GM19035 (cell line): Measurements from ENCODE around the gene SERPINI1.
A peak's percentile ranks its signal among the peaks of the same experiment; 100 is the strongest.
"Not testable (repeated sequence)": the region's sequence is repeated elsewhere in the genome, so short reads cannot be mapped to it uniquely, and the experiment has no call there.

ENCODE experiments used
- ATAC-seq: cut with Tn5 transposase; IDR thresholded peaks from one replicate; pipeline ENCODE4 v1.9.1; 2021; ENCODE audit not compliant: unreplicated experiment

Gene SERPINI1

DNA sequence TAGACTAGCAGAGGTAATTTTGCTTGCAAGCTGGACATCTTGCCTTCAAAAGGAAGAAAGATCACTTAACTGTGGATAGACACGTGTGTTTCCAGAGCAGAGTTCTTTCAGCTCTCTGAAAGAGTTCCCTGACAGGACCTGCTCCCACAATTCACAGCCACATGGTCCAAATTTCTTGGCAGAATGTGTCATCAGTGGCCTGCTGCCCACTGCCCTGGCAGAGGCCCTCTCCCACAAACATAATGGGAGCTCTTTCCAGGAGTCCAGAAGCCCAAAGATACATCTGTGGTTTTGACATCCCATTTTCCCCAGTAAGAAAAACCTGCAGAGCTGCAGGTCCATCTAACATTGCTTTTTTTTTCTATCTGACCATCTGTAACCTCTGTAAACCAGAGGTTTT lies 48.3 kb downstream of the SERPINI1 start:
- no peak for ATAC-seq

DNA sequence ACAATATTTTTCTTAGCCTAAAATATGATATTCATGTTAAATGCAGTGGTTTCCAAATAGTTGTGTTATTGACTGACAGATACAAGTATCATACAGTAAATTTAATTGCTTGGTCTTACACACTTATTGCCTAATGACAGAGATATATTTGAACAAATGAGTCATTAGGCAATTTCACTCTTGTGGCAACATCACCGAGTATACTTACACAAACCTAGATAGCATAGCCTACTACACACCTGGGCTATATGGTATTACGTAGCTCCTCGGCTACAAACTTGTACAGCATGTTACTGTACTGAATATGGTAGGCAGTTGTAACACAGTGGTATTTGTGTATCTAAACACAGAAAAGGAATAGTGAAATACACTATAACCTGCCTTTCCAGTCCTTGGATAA lies 50.3 kb downstream of the SERPINI1 start:
- ATAC-seq: no peak

DNA sequence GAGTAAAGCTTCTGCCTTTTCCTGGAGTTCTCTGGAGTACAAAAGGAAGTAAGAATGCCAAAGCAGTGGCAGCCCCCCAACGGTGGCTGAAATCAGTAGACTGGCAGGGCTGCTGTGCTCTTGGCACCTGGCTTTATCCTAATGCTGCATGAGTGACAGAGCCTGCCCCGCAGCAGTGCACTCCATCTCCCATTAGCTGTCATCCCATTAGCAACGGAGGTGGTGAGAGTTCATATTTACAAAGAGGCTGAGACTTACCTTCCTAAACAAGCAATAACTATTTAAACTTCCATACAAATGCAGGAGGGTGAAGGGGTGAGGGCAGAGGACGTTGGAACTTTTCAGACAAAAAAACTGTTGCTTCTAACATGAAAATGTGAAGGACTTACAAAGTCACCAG lies 51.9 kb downstream of the SERPINI1 start:
- no peak for ATAC-seq

DNA sequence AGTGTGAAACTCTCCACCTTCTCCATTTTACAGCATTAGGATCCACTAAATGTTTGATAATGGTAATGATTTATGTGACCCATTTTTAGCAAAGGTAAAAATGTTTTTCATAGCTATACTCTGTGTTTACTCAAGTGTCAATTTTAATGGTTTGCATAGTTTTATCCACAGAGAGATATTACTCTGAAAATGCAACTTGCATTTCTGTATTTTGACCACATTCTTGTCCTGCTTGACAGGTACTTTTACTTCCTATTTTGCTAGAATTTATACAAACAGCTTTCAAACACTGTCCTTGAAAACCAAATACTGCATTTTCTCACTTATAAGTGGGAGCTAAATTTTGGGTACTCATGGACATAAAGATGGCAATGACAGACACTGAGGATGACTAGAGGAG lies 62.9 kb downstream of the SERPINI1 start:
- ATAC-seq: peak; percentile 82

DNA sequence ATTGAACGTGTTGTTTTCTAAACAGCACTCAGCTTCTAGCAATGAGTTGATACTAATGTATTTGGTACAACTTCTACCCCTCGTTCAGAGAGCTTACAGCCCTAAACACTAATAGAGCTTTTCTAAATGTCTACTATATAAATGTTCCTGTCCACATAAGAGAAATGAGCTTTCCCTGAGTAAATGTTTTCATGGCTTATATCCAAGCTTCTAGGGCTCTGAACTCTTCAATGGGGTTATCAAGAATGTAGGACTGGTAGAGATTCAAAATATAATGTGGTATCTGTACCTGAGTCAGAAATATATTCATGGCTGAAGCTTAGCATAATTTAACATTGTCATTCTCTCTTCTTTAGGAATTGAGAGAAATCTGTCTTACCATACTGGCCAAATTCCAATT lies 73.4 kb downstream of the SERPINI1 start:
- no peak for ATAC-seq

DNA sequence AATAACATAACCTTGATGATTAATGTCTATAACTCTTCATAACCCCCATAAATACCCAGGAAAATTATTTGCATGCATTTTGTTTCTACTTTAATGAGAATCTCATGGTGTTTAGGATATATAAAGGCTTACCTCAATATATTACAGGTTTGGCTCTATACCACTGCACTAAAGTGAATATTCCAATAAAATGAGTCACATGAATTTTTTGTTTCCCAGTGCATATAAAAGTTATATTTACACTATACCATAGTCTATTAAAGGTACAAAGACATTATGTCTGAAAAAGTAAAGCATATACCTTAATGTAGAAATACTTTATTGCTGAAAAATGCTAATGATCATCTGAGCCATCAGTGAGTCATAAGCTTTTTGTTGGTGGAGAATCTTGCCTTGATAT lies 74.7 kb downstream of the SERPINI1 start:
- no peak for ATAC-seq

DNA sequence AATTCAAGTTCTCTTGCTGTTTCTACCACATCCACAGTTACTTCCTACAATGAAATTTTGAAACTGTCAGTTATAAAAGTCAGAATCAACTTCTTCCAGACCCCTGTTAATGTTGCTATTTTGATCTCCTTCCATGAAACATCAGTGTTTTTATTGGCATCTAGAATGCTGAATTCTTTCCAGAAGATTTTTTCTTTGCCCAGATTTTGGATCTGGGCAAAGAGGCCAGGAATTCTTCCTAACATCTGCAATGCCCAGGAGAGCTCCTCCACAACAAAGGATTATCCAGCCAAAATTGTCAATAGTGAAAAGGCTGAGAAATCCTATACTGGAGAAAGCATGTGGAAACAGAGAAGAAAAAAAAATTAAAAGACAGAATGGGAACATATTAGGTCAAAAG lies 75.5 kb downstream of the SERPINI1 start:
- ATAC-seq: no peak

DNA sequence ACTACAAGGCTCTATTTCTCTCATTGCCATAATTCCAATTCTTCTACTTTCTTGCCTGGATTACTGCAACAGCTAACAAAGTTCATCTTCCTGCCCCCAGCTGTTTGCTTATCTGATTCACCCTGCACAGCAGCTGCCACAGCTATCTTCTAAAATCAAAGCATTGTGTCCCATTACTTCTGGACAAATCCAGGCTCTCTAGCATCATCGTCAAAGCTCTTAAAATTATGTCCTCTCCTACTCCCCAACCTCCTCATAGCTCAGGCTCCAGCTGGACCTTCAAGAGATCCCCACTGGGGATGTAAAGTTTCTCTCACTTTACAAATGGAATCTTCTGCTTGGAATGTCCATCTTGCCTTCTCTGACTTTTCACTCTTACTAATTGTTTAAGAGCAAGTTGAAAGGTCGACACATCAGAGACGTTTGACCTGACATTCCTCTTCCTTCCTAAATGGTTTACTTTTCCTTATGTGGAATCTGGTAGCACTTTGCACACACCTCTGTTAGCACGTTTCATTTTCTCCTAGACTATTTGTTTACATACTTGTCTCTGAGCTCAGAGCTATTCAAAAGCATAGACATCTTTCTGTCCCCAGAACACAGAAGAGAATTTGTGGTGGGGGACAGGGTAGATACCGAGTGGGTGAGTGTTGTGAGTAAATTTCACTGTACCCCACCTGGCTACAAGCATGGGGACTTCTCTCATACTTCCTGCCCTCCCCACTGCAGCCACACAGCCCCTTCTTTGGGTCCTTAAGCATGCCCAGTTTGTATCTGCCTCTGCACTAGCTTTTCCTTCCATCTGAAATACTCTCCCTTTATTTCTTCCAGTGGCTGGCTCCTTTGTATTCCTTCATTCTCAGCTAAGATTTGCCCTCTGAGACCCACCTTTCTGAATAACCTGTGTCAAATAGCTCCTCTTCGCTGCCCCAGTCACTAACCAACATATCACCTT lies 77.9 kb downstream of the SERPINI1 start:
- no peak for ATAC-seq

DNA sequence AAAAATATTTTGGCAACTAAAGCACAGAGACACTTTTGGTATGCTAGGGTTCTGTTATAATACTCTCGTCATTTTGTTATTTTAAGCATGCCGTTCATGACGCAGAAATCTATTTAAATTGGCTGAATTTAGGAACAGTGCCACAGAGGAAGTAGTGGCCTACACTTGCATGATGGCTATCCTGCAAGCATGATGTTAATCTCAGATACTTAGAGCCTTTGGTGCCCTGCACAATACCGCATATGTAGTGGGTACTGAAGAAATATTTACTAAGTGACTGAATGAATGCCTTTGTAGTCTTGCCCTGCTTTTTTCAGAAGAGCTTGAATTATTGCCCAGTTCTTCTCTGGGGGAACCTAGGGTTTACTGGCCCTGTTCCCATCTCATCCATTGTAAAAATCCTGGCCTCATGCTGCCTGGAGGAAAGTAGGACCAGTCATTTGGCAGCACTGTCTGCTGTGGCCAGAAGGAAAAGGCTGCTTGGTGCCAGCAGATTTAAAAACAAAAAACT lies 79.0 kb downstream of the SERPINI1 start:
- ATAC-seq: no peak

DNA sequence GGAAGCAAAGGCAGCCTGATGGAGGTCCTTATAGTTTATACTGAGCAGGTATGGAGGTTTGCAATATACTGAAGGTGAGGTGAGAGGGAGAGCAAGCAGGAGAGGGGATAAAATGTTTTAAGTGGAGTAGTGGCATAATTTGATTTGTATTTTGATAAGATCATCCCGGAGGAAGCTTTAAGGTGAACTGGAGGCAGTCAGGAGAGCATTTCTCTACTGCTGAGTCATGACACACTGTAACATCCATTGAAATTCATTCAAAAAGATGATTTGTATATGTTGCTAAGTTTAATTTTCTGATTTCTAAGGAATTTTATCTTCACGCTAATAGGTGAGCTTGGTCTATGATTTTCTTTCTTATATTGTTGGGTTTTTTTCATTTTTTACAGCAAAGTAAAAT lies 81.4 kb downstream of the SERPINI1 start:
- ATAC-seq: no peak

DNA sequence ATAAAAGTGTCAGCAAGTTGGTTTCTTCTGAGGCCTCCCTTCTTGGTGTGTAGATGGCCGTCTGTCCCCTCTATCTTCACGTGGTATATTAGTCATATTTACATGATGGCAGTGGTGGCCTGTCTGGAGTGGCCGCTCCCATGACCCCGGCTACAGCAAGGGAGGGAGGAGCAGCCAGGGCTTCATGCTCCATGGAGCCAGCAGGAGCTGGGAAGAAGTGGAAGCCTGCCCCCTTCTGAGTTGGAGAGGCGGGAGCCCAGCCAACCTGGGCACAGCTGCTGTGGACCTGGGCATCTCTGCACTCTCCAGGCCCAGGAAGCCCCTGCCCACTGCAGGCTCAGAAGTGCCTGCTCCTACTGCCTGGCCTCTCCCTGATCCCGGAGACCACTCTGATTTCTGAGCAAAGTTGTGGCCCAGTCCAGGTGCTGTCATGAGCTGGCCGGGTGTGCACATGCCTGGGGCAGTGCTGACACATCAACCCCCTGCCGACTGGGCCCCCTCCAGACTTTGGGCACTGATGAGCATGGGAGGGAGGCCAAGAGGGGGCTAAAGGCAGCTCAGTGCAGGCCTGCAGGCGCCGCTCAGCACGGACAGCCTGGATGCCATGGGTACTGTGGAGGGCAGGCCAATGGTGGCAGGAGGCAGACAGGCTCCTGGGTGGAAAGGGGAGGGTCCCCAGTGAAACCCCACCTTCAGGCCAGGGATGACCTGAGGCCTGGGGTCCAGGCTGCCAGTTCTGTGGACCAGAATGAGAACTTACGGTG lies 84.8 kb downstream of the SERPINI1 start:
- ATAC-seq: no peak

DNA sequence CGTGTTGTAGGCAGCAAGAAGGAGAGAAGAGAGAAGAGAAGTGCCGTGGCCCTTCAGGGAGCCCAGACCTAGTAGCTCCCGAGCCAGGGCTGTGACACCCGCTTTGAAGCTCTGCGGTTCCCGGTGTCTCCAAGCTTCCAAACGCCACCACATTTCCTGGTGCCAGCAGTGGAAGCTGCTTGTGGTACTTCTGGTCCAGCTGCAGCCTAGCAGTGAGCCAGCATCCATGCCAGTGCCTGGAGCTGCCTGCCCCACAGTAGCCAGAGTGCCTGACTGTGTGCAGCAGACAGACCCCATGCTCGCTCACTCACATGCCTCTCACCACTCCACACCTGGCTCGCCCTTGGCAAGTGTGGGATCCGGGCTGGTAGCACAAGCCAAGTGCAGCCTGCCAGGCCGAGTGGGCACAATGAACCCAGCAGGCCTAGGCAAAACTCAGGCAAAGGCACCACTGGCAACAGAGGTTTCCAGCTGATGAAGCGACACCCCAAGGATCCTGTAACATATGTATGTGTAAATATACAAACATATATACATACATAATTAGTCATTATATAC lies 85.8 kb downstream of the SERPINI1 start:
- no peak for ATAC-seq

DNA sequence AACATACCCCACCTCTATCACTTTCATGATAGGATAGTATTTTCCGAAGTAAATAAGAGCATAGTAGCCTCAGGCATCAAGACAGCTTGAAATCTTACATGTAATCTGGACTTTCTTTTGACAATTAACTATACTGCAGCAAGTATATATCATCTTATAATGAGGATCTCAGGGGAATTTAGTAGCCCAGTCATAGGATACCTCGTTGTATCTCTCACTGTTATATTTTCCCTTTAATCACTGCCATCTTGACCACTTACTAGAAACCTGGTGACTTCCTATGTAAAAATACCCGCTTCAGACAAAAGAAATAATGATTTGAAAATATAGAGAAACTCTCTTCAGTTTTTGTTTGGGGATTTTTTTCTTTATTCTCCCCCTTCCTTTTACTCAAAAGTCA lies 88.2 kb downstream of the SERPINI1 start:
- ATAC-seq: no peak

DNA sequence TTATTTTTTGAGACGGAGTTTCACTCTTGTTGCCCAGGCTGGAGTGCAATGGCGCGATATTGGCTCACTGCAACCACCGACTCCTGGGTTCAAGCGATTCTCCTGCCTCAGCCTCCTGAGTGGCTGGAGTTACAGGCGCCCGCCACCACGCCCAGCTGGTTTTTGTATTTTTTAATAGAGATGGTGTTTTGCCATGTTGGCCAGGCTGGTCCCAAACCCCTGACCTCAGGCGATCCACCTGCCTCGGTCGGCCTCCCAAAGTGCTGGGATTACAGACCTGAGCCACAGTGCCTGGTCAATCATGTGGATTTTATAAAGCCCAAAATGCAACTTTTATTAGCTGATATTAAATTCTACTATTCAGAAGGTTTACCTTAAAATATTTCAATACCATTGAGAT lies 92.1 kb downstream of the SERPINI1 start:
- ATAC-seq: not testable (repeated sequence)

DNA sequence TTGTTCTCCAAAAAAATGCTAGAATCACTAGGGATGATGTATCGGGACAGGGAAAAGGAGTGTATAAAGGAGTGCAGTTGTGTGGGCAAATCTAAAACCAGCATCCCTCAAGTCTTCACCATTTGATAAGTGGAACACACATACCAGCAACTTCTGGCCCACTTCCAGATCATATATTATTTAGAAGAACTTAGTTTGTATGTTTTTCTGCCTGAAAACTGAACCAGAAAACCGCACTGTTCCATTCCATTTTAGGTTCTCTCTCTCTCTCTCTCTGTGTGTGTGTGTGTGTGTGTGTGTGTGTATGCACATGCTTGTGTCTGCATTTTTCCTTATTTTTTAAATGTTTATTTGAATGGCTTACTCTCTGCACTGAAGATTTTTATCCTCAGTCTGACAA lies 93.5 kb downstream of the SERPINI1 start:
- no peak for ATAC-seq

DNA sequence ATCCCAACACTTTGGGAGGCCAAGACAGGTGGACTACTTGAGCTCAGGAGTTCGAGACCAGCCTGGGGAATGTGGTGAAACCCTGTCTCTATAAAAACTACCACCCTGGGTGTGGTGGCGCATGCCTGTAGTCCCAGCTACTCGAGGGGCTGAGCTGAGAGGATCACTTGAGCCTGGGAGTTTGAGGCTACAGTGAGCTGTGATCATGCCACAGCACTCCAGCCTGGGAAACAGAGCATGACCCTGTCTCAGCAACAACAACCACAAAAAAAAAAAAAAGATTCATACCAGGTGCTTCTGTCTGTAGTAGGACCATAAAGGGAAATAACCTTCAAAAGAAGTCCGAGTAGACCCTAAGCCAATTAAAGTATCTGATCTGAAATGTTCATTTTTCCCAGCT lies 94.5 kb downstream of the SERPINI1 start:
- ATAC-seq: no peak

DNA sequence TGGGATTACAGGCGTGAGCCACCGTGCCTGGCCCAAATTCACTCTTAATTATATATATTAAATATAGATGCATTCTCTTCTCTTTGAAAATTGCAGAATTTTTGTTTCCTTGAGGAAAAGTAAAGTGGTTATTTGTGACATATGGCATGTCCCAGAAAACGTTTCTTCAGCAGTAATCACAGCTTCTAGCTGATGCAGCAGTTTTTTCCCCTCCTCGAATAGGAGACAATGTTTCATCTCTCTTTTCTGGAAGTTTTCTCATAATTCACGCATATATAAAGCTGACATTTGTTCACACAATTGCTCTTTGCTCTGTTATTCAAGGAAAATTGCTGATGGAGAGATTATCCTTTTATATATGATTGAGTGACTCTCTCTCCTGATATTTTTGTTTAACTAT lies 99.8 kb downstream of the SERPINI1 start:
- ATAC-seq: no peak

DNA sequence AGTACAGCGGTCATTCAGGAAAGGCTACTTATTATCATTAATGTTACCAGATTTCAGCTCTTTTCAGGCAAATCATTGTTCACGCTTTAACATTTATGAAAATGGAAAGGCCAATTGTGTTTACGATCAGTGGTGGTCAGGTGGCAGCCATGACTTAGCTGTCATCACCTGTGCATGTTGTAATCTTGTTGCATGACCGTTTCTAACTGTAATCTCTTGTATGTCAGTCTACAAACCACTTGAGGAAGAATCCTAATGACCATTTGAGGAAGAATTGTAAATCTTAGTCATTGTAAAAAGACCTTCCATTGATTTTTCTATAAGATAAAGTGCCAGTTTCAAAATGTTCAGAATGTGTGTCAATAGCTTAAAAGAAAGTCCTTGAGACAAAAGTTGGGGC lies 100.4 kb downstream of the SERPINI1 start:
- ATAC-seq: no peak

DNA sequence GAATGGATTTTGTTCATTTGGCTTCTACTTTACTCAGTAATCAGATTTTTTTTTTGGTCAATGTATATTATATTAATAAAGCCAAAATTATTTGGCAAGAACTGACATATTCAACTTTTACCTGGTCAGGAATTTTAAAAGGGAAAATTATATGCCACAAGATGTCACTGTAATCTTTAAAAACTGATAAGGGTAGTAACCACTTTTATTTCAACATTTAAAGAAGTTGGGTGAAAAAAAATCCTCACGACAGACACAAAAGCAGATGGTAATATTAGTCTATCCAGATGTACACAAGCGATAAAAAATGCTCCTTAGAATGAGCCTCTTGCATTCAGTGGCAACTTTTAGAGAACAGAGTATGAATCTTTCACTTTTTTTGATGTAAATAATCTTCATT lies 101.9 kb downstream of the SERPINI1 start:
- ATAC-seq: no peak

DNA sequence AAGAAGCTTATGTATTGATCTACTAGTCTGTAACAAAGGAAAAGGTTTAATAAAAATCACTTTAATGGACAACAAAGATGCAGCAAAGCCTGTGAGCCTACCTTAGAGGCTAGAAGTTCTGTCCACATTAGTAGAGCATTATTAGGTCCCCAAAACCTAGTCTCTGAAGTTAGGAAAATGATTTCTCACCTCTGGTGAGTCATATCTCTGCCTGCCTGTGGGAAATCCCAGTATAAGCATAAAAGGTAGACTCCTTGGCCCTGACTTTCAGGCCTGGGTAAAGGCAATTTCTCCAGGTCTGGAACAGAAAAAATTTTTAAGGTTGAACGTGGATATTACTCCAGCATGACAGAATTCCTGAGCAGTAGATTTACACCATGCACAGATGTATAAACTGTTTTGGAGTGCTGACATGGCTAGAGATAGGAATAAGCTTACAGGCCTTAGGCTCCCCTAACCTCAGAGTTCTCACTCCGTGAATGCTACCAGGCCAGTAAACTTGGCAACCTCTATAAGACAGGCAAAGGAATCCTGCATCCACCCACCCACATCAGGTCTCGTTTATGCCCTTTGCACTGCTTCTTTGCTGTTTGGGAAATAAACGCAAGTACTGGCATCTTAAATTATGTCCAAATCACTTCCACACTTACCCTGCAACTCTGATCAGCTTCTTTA lies 104.1 kb downstream of the SERPINI1 start:
- no peak for ATAC-seq

DNA sequence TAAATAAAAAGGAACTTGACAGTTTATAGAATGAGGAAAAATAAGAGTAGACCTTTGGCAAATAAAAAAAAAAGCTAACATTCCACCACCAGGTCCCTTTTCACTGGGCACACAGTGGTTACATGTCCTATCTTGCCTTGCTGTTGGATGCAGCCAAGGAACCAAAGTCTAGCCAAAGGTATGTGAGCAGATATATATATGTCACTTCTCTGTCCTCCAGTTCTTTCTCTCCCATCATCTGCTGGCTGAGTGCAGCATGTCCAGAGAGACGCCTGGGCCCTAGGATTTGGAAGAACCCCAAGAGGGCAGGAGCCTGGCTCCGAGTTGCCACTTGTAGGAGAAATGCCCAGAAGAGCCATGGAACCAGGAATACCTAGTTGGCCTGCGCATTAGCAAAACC lies 104.7 kb downstream of the SERPINI1 start:
- no peak for ATAC-seq
